Astrocyte (in vitro differentiated cells and primary cell): Measurements from ENCODE around the gene TMEM120B. TPM values are rescaled to one million over a fixed set of nuclear protein-coding genes. Genes with fewer than 3 reads are reported as not detected.
A peak's percentile ranks its signal among the peaks of the same experiment; 100 is the strongest.

Experiments used
- DNase-seq: peaks from one replicate; pipeline ENCODE4 v3.0.0-alpha.2; 2010; ENCODE audit warnings: low read depth
- FAIRE-seq: peaks from 2 replicates; lab custom pipeline; 2011; peaks lifted over from hg19 to GRCh38; lab: Jason Lieb, UNC
- H2AFZ ChIP-seq: 2 replicates; pipeline ENCODE4 v1.6.0; 2012; ENCODE audit warnings: low read depth, low read length, inconsistent platforms
- H3K27ac ChIP-seq: 2 replicates; pipeline ENCODE4 v1.5.1; 2011; ENCODE audit warnings: low read depth, low read length, inconsistent platforms
- H3K27me3 ChIP-seq: 2 replicates; pipeline ENCODE4 v1.6.0; 2011; ENCODE audit warnings: low read length, inconsistent platforms; ENCODE audit not compliant: insufficient read depth
- H3K36me3 ChIP-seq: 2 replicates; pipeline ENCODE4 v1.5.1; 2011; ENCODE audit warnings: low read length, inconsistent platforms; ENCODE audit not compliant: insufficient read depth
- H3K4me1 ChIP-seq: 2 replicates; pipeline ENCODE4 v1.5.1; 2011; ENCODE audit warnings: low read length, inconsistent platforms; ENCODE audit not compliant: insufficient read depth
- H3K4me2 ChIP-seq: 2 replicates; pipeline ENCODE4 v1.6.0; 2012; ENCODE audit warnings: low read length, inconsistent platforms
- H3K4me3 ChIP-seq: 2 replicates; pipeline ENCODE4 v1.5.1; 2011; ENCODE audit warnings: low read depth, mild to moderate bottlenecking, low read length, inconsistent platforms; ENCODE audit not compliant: insufficient read depth
- H3K79me2 ChIP-seq: 2 replicates; pipeline ENCODE4 v1.6.0; 2012; ENCODE audit warnings: mild to moderate bottlenecking, low read length, inconsistent platforms; ENCODE audit not compliant: insufficient read depth
- H3K9ac ChIP-seq: 2 replicates; pipeline ENCODE4 v1.6.0; 2012; ENCODE audit warnings: mild to moderate bottlenecking, low read length, inconsistent platforms
- H3K9me3 ChIP-seq: 2 replicates; pipeline ENCODE4 v1.5.1; 2012; ENCODE audit warnings: low read depth, mild to moderate bottlenecking, low read length, inconsistent platforms; ENCODE audit not compliant: insufficient read depth
- H4K20me1 ChIP-seq: 2 replicates; pipeline ENCODE4 v1.6.0; 2012; ENCODE audit warnings: low read length, inconsistent platforms; ENCODE audit not compliant: insufficient read depth
- H3K27ac Mint-ChIP-seq: one replicate; pipeline ENCODE4 v1.8.0; 2021; ENCODE audit warnings: mild to moderate bottlenecking, mixed read lengths; ENCODE audit not compliant: unreplicated experiment
- H3K27me3 Mint-ChIP-seq: one replicate; pipeline ENCODE4 v1.8.0; 2021; ENCODE audit warnings: low read depth, mixed read lengths; ENCODE audit not compliant: unreplicated experiment
- H3K36me3 Mint-ChIP-seq: one replicate; pipeline ENCODE4 v1.8.0; 2021; ENCODE audit warnings: low read depth, mixed read lengths; ENCODE audit not compliant: unreplicated experiment
- H3K4me1 Mint-ChIP-seq: one replicate; pipeline ENCODE4 v1.8.0; 2021; ENCODE audit warnings: low read depth, mixed read lengths; ENCODE audit not compliant: unreplicated experiment
- H3K4me3 Mint-ChIP-seq: one replicate; pipeline ENCODE4 v1.8.0; 2021; ENCODE audit warnings: mild to moderate bottlenecking, moderate library complexity, mixed read lengths; ENCODE audit not compliant: unreplicated experiment
- H3K9me3 Mint-ChIP-seq: one replicate; pipeline ENCODE4 v1.8.0; 2021; ENCODE audit warnings: mild to moderate bottlenecking, mixed read lengths; ENCODE audit not compliant: unreplicated experiment
- CTCF ChIP-seq: IDR thresholded peaks from 2 replicates; pipeline ENCODE4 v1.5.1; 2011; ENCODE audit warnings: low read depth, mild to moderate bottlenecking, inconsistent platforms, low read length, moderate library complexity; ENCODE audit not compliant: insufficient read depth
- EZH2 ChIP-seq: IDR thresholded peaks from 2 replicates; pipeline ENCODE4 v1.6.1; 2012; ENCODE audit warnings: mild to moderate bottlenecking, low read length, inconsistent platforms; ENCODE audit not compliant: insufficient read depth
- total RNA-seq: library from RNA; stranded (reverse); gene quantifications from 2 replicates; pipeline ENCODE4 v1.2.1, GENCODE V29; 2021

The TMEM120B gene
- total RNA-seq, 1 donor from 2014 or later = 36.0 TPM

GRCh38 chr12:121724925-121725324 lies 12.4 kb downstream of the TMEM120B start:
- Histone ChIP-seq H2AFZ (no peak overlapping the region), H3K9me3 (no peaks in the 10 kb centered on the region), H3K4me3 (no peak overlapping the region), H3K4me2 (no peak overlapping the region), H3K4me1 (peaks cover 8% of the 10 kb centered on the region), H3K27me3 (no peaks in the 10 kb centered on the region), H4K20me1 (peaks cover 49% of the 10 kb centered on the region), H3K79me2 (peaks cover 26% of the 10 kb centered on the region), H3K27ac (no peak overlapping the region), H3K36me3 (no peaks in the 10 kb centered on the region), H3K9ac (no peak overlapping the region)
- peaks cover 12% of the 10 kb centered on the region for H3K4me1 Mint-ChIP-seq
- no peaks in the 10 kb centered on the region for H3K27me3 Mint-ChIP-seq
- peaks cover 17% of the 10 kb centered on the region for H3K36me3 Mint-ChIP-seq
- no peak overlapping the region for H3K4me3 Mint-ChIP-seq
- no peak for FAIRE-seq
- H3K27ac Mint-ChIP-seq = peak overlapping the region; percentile 3
- no peak for DNase-seq
- peaks cover 5% of the 10 kb centered on the region for H3K9me3 Mint-ChIP-seq
- no peak for TF ChIP-seq EZH2
- no peak for TF ChIP-seq CTCF

DNA sequence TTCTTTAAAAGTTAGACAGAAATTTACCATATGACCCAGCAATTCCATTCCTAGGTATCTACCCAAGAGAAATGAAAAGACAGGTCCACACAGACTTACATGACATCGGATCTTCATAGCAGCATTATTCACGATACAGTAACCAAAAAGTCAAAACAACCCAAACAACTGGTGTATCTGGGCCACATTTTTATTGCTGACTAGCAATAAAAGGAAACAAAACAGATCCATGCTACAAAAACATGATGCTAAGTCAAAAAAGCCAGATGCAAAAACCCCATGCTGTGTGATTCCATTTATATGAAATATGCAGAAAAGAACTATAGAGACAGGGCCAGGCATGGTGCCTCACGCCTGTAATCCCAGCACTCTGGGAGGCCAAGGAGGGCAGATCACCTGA lies 12.9 kb downstream of the TMEM120B start:
- H4K20me1 ChIP-seq = peaks cover 44% of the 10 kb centered on the region
- no peak overlapping the region for H3K27ac ChIP-seq
- H3K9me3 Mint-ChIP-seq = peaks cover 5% of the 10 kb centered on the region
- DNase-seq (no peak), FAIRE-seq (no peak)
- H3K79me2 ChIP-seq = peaks cover 25% of the 10 kb centered on the region
- H2AFZ ChIP-seq = no peak overlapping the region
- H3K9me3 ChIP-seq = no peaks in the 10 kb centered on the region
- no peak overlapping the region for H3K4me3 ChIP-seq
- peaks cover 3% of the 10 kb centered on the region for H3K4me1 ChIP-seq
- H3K4me2 ChIP-seq = no peak overlapping the region
- no peaks in the 10 kb centered on the region for H3K27me3 Mint-ChIP-seq
- peaks cover 7% of the 10 kb centered on the region for H3K4me1 Mint-ChIP-seq
- H3K27me3 ChIP-seq = no peaks in the 10 kb centered on the region
- H3K36me3 ChIP-seq = no peaks in the 10 kb centered on the region
- H3K36me3 Mint-ChIP-seq = peaks cover 17% of the 10 kb centered on the region
- no peak for TF ChIP-seq EZH2
- TF ChIP-seq CTCF = no peak
- H3K27ac Mint-ChIP-seq = no peak overlapping the region
- no peak overlapping the region for H3K9ac ChIP-seq
- H3K4me3 Mint-ChIP-seq = no peak overlapping the region

GRCh38 chr12:121729021-121729420 lies 16.5 kb downstream of the TMEM120B start:
- H3K27ac ChIP-seq = no peak overlapping the region
- no peaks in the 10 kb centered on the region for H3K27me3 ChIP-seq
- Mint-ChIP-seq H3K4me1 (no peaks in the 10 kb centered on the region), H3K36me3 (peaks cover 13% of the 10 kb centered on the region), H3K4me3 (no peak overlapping the region), H3K27me3 (no peaks in the 10 kb centered on the region), H3K9me3 (peaks cover 5% of the 10 kb centered on the region), H3K27ac (no peak overlapping the region)
- no peak overlapping the region for H3K9ac ChIP-seq
- TF ChIP-seq CTCF = no peak
- H3K36me3 ChIP-seq = no peaks in the 10 kb centered on the region
- no peak overlapping the region for H3K4me2 ChIP-seq
- H3K79me2 ChIP-seq = peaks cover 10% of the 10 kb centered on the region
- no peaks in the 10 kb centered on the region for H3K9me3 ChIP-seq
- peaks cover 30% of the 10 kb centered on the region for H4K20me1 ChIP-seq
- FAIRE-seq (no peak), DNase-seq (no peak)
- no peak overlapping the region for H2AFZ ChIP-seq
- no peak overlapping the region for H3K4me3 ChIP-seq
- H3K4me1 ChIP-seq = no peaks in the 10 kb centered on the region
